HCT116 (cell line): ENCODE measurements around the gene KCTD19. TPM values are rescaled to one million over a fixed set of nuclear protein-coding genes. Genes with fewer than 3 reads are reported as not detected.

ENCODE experiments used
- ATAC-seq: fragments of 200-7000 bp; cut with Tn5 transposase; 2 replicates; pipeline ENCODE4 v1.9.1; 2020; ENCODE audit warnings: mild to moderate bottlenecking, moderate library complexity
- BruUV-seq: library from RNA; stranded (reverse); fragments of 400-500 nt; replicated peaks from 2 replicates; lab custom pipeline; 2021; lab: Mats Ljungman, UMichigan
- CTCF ChIA-PET: fragments of 300-600 bp; sonication (Branson Sonifier 250); formaldehyde crosslinking; loops from one replicate; lab custom pipeline; 2021; ENCODE audit warnings: antibody characterized with exemption; lab: Charles Lee
- POLR2A ChIA-PET: fragments of 300-600, 350-600 bp; sonication (Branson Sonifier 250); formaldehyde crosslinking; loops from one replicate; lab custom pipeline; 2021; ENCODE audit warnings: antibody characterized with exemption; lab: Charles Lee
- RAD21 ChIA-PET, 2 experiments: fragments of 300-600 bp; sonication (Branson Sonifier 250); formaldehyde crosslinking; loops; one replicate each; lab custom pipeline; 2023; ENCODE audit warnings: low total read pairs in 2 of 2; ENCODE audit not compliant: uncharacterized antibody in 2 of 2, unreplicated experiment in 2 of 2, low non-redundant PET in 1 of 2; lab: Charles Lee
- DNase-seq: peaks from one replicate; pipeline ENCODE4 v3.0.0-alpha.2; 2010; ENCODE audit warnings: low read depth, low spot score
- H2AFZ ChIP-seq: fragments of 200-600 bp; shearing (Covaris generic), sonication (generic); 2 replicates; pipeline ENCODE4 v1.6.1; 2017; ENCODE audit warnings: low read depth, mixed run types, mixed read lengths, antibody characterized with exemption, low read length; ENCODE audit not compliant: poor library complexity, severe bottlenecking
- H3K27ac ChIP-seq: 2 replicates; pipeline ENCODE4 v1.5.1; 2012; ENCODE audit warnings: low read depth, low read length
- H3K27me3 ChIP-seq: fragments of 200-600 bp; sonication (generic); 2 replicates; pipeline ENCODE4 v1.6.1; 2016; ENCODE audit warnings: mixed run types, low read length, mixed read lengths; ENCODE audit not compliant: insufficient read depth
- H3K36me3 ChIP-seq, 2 experiments: fragments of 200-500 bp in 1 of 2; fragments of 200-600 bp in 1 of 2; sonication (Bioruptor generic) in 1 of 2; sonication (generic) in 1 of 2; 2 replicates each; pipeline versions ENCODE4 v1.5.1 to v1.6.1; 2014 to 2016; ENCODE audit warnings: low read length in 2 of 2, inconsistent platforms in 1 of 2, mixed read lengths in 1 of 2, mixed run types in 1 of 2; ENCODE audit not compliant: insufficient read depth in 2 of 2, control insufficient read depth in 1 of 2
- H3K4me1 ChIP-seq, 2 experiments: fragments of 200-600 bp in 1 of 2; sonication (generic) in 1 of 2; 2 replicates each; pipeline versions ENCODE4 v1.5.1 to v1.6.1; 2012 to 2017; ENCODE audit warnings: low read length in 2 of 2, inconsistent platforms in 1 of 2, mild to moderate bottlenecking in 1 of 2, mixed read lengths in 1 of 2, mixed run types in 1 of 2, moderate library complexity in 1 of 2; ENCODE audit not compliant: insufficient read depth in 2 of 2, control insufficient read depth in 1 of 2
- H3K4me2 ChIP-seq: fragments of 200-600 bp; sonication (generic); 2 replicates; pipeline ENCODE4 v1.6.1; 2017; ENCODE audit warnings: mixed run types, low read length, mixed read lengths
- H3K4me3 ChIP-seq, 2 experiments: fragments of 200-600 bp in 1 of 2; sonication (generic) in 1 of 2; replicated peaks in 1 of 2; 2 replicates each; pipeline ENCODE4 v1.5.1; 2011 to 2016; ENCODE audit warnings: low read length in 2 of 2, control low read depth in 1 of 2, low read depth in 1 of 2, mild to moderate bottlenecking in 1 of 2, mixed read lengths in 1 of 2, mixed run types in 1 of 2
- H3K79me2 ChIP-seq: fragments of 200-600 bp; sonication (generic); 2 replicates; pipeline ENCODE4 v1.6.1; 2017; ENCODE audit warnings: mild to moderate bottlenecking, mixed run types, low read length, moderate library complexity, mixed read lengths; ENCODE audit not compliant: insufficient read depth
- H3K9ac ChIP-seq: fragments of 200-600 bp; sonication (generic); 2 replicates; pipeline ENCODE4 v1.6.1; 2016; ENCODE audit warnings: low read length, mixed read lengths
- H3K9me2 ChIP-seq: fragments of 200-600 bp; sonication (generic), shearing (Covaris generic); 2 replicates; pipeline ENCODE4 v1.6.1; 2017; ENCODE audit warnings: mixed run types, mild to moderate bottlenecking, moderate library complexity; ENCODE audit not compliant: insufficient read depth
- H3K9me3 ChIP-seq, 2 experiments: fragments of 200-500 bp in 1 of 2; fragments of 200-600 bp in 1 of 2; sonication (Bioruptor generic) in 1 of 2; sonication (generic) in 1 of 2; 2 replicates each; pipeline ENCODE4 v1.6.1; 2014 to 2017; ENCODE audit warnings: low read length in 2 of 2, mixed read lengths in 2 of 2, inconsistent platforms in 1 of 2, low read depth in 1 of 2, mild to moderate bottlenecking in 1 of 2, mixed run types in 1 of 2, moderate library complexity in 1 of 2; ENCODE audit not compliant: control insufficient read depth in 1 of 2, insufficient read depth in 1 of 2
- H4K20me1 ChIP-seq: fragments of 200-600 bp; sonication (generic), shearing (Covaris generic); 2 replicates; pipeline ENCODE4 v1.6.1; 2017; ENCODE audit warnings: mixed run types, mild to moderate bottlenecking, moderate library complexity; ENCODE audit not compliant: insufficient read depth
- CBX3 ChIP-seq: IDR thresholded peaks from 2 replicates; pipeline ENCODE4 v1.6.1; 2012; ENCODE audit warnings: low read depth
- CEBPB ChIP-seq: IDR thresholded peaks from 2 replicates; pipeline ENCODE4 v1.6.1; 2012; ENCODE audit warnings: low read depth
- EGR1 ChIP-seq: IDR thresholded peaks from 2 replicates; pipeline ENCODE4 v1.6.1; 2012; ENCODE audit warnings: low read depth
- ELF1 ChIP-seq: IDR thresholded peaks from 2 replicates; pipeline ENCODE4 v1.6.1; 2012; ENCODE audit warnings: low read depth, borderline replicate concordance
- EZH2 ChIP-seq: fragments of 200-600 bp; sonication (generic); IDR thresholded peaks from 2 replicates; pipeline ENCODE4 v1.6.1; 2017; ENCODE audit warnings: antibody characterized with exemption, mixed run types
- FOSL1 ChIP-seq: IDR thresholded peaks from 2 replicates; pipeline ENCODE4 v1.6.1; 2012; ENCODE audit warnings: low read depth
- JUND ChIP-seq: IDR thresholded peaks from 2 replicates; pipeline ENCODE4 v1.6.1; 2012
- POLR2AphosphoS5 ChIP-seq: IDR thresholded peaks from 2 replicates; pipeline ENCODE4 v1.6.1; 2011; ENCODE audit warnings: mild to moderate bottlenecking, low read depth, low read length, moderate library complexity
- RAD21 ChIP-seq: IDR thresholded peaks from 2 replicates; pipeline ENCODE4 v1.6.1; 2012; ENCODE audit warnings: low read depth, mild to moderate bottlenecking
- REST ChIP-seq: IDR thresholded peaks from 2 replicates; pipeline ENCODE4 v1.6.1; 2012; ENCODE audit warnings: low read depth
- SP1 ChIP-seq: IDR thresholded peaks from 2 replicates; pipeline ENCODE4 v1.6.1; 2012; ENCODE audit warnings: low read depth
- SRF ChIP-seq: IDR thresholded peaks from 2 replicates; pipeline ENCODE4 v1.6.1; 2012; ENCODE audit warnings: low read depth
- TCF7L2 ChIP-seq: IDR thresholded peaks from 2 replicates; pipeline ENCODE4 v1.7.0; 2011; ENCODE audit warnings: borderline replicate concordance, inconsistent platforms; ENCODE audit not compliant: insufficient read depth, insufficient read length; ENCODE audit errors: extremely low read depth
- YY1 ChIP-seq: IDR thresholded peaks from 2 replicates; pipeline ENCODE4 v1.6.1; 2011; ENCODE audit warnings: low read length, low read depth, moderate library complexity, mild to moderate bottlenecking; ENCODE audit not compliant: insufficient replicate concordance; ENCODE audit errors: extremely low read depth
- ZBTB33 ChIP-seq: IDR thresholded peaks from 2 replicates; pipeline ENCODE4 v1.6.1; 2011; ENCODE audit warnings: mild to moderate bottlenecking, low read length, moderate library complexity; ENCODE audit not compliant: insufficient replicate concordance; ENCODE audit errors: extremely low read depth
- intact Hi-C: fragments of 100-400 bp; cut with micrococcal nuclease; formaldehyde crosslinking; loops from 2 replicates; pipeline ENCODE4 v1.10.0; 2022
- total RNA-seq: library from RNA; stranded (reverse); gene quantifications from one replicate; pipeline ENCODE4 v1.2.1, GENCODE V29; 2021; ENCODE audit not compliant: unreplicated experiment

Gene KCTD19
- total RNA-seq, 1 experiment from 2014 or later, result not detected

GRCh38 chr16:67282447-67282805 is 44.1 kb downstream of the KCTD19 start:
- H3K9me3 ChIP-seq, result no peaks in the 10 kb centered on the region
- POLR2A ChIA-PET, result no interaction called here

More at GRCh38 chr16:67282447-67282805, 44.1 kb downstream of the KCTD19 start:
- Histone ChIP-seq H3K4me1 (peaks cover 15 to 25% of the 10 kb centered on the region in 2 experiments), H3K9me2 (no peaks in the 10 kb centered on the region), H3K27me3 (no peaks in the 10 kb centered on the region), H3K27ac (no peak overlapping the region), H4K20me1 (no peaks in the 10 kb centered on the region), H3K4me2 (no peak overlapping the region), H3K79me2 (peaks cover 14% of the 10 kb centered on the region), H3K36me3 (peaks cover 3 to 5% of the 10 kb centered on the region in 2 experiments; a peak in 2 of 4 replicates), H3K4me3 (no peak overlapping the region), H2AFZ (no peak overlapping the region), H3K9ac (no peak overlapping the region)
- RAD21 ChIA-PET, result no interaction called here
- CTCF ChIA-PET, result no interaction called here
- TF ChIP-seq CBX3, result no peak
- TF ChIP-seq POLR2AphosphoS5, result no peak
- TF ChIP-seq REST, result no peak
- TF ChIP-seq EGR1, result no peak
- TF ChIP-seq EZH2, result no peak
- TF ChIP-seq SP1, result no peak
- no peak for TF ChIP-seq SRF
- no peak for TF ChIP-seq RAD21
- no peak for TF ChIP-seq YY1
- TF ChIP-seq FOSL1, result no peak
- TF ChIP-seq ZBTB33, result no peak
- TF ChIP-seq CEBPB, result no peak
- no peak for TF ChIP-seq ELF1
- no peak for TF ChIP-seq JUND
- no peak for TF ChIP-seq TCF7L2
- ATAC-seq, result no peak
- DNase-seq, result no peak
- intact Hi-C loops, result no loop called here
- BruUV-seq, result no TSS peak
